GM19324 (cell line): Measurements from ENCODE around the gene SLC25A13.

Experiments used
- ATAC-seq: cut with Tn5 transposase; IDR thresholded peaks from one replicate; pipeline ENCODE4 v1.9.1; 2021; ENCODE audit warnings: mild to moderate bottlenecking, moderate library complexity; ENCODE audit not compliant: unreplicated experiment, low FRiP score

SLC25A13 gene

DNA sequence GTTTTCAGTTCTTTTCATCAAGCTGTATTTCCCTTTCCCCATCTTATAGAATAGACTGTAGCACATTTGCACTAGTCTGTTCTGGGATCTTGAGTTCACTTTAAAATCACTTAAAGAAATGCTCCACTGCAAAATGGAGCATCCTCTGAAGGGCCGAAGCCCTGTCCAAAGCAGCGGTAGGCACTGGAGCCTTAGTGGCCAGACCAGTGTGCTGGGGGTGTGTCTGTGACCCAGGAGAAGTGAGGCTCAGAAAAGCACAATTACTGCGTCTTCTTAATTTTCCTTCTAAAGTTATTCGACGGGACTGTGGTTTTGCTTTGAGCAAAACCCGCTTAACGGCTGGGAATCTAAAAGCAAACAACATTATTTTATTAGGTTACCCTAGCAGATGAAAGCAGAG is 205.7 kb downstream of the SLC25A13 start:
- ATAC-seq: no peak

- ATAC-seq: no peak
Observed at GRCh38 chr7:96114190-96114589, 207.7 kb downstream of the SLC25A13 start.

GRCh38 chr7:96111405-96111804 is 210.5 kb downstream of the SLC25A13 start:
- ATAC-seq: no peak

DNA sequence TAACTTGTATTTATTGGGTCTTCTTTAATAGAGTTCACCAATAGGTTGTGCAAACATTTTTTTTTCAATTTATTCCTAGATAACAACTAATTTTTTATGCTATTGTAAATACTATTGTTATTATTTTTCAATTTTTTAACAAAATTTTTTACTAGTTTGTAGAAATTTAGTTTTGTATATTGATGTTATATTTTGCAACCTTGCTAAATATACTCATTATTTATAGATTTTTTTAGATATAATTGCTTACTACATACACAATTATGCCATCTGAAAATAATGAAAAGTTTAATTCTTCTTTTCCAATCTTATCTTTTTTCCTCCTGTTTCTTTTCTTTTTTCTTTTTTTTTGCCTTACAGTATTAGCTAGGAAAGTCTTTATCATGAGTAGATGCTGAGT is 216.9 kb downstream of the SLC25A13 start:
- ATAC-seq: no peak

- no peak for ATAC-seq
Observed at GRCh38 chr7:96102096-96102811, 219.6 kb downstream of the SLC25A13 start.

DNA sequence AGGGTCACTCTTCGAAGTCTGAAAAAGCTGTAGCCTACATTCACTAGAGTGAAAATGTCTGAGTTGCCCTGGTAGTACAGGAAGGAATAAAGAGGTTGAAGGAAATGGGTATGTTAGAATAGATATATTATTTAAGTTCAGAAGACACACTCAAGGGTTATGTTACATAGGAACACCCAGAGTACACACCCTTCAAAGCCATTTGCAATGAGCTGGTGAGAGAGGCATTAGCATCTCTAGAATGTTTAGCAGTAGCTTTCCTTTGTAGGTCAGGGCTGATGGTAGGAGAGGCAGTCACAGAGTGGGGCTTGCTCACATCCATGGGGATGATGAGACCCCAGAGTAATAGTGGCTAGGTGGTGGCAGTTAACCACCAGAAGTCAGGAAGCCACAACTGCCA is 221.2 kb downstream of the SLC25A13 start:
- no peak for ATAC-seq

GRCh38 chr7:96097835-96098234 is 224.1 kb downstream of the SLC25A13 start:
- ATAC-seq: no peak

DNA sequence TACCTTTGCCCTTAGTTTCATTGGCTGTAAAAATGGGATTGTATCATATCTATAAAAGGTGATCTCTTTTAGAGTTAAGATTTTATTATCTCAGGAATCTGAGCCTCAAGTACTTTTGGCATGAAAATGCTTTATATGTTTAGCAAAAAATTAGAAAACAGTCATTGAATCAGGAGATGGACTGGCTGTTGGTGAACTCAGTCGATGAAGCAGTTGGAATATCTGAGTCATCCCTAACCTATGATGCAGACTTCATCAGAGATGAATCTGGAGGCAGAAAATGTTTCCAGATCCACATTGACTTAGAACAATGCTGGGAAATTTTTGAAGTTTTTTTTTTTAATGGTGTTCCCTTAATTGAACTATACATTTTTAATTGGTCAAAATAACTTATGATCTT is 228.5 kb downstream of the SLC25A13 start:
- ATAC-seq: no peak

DNA sequence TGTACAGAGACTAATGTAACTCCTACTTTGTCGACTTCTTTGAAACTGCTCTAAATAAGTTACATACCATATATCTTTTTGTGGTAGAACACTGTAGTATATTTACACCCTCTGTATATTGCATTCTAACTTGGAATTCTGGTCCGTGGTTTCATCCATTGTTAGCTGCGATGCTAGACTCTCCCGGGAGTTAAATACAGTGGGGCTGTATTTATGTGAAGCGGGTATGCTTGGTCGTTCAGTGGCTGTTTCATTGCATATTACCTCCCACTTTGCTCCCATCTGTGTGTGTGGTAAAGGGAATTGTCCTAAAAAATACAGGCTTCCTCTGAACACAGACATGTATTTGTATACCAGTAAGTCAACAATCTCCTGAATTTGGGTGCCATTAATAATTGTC is 231.1 kb downstream of the SLC25A13 start:
- no peak for ATAC-seq

DNA sequence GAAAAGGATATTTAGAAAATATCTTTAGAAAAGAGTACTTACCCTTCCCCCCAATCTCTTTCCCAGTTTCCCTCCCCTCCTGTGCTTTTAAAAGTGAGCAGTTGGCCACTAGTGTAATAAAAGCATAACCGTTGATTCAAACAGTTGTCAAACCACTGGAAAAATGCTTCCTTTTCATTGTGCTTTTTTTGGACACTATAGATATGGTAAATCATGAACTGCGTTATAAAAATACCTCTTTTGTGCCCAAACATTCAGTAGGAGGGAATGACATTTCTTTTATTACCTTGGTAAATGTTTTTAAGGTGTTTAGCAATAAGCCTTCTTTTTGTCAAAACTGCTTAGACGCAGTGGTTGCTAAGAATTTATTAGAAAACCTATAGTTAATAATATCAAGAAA is 232.4 kb downstream of the SLC25A13 start:
- no peak for ATAC-seq

DNA sequence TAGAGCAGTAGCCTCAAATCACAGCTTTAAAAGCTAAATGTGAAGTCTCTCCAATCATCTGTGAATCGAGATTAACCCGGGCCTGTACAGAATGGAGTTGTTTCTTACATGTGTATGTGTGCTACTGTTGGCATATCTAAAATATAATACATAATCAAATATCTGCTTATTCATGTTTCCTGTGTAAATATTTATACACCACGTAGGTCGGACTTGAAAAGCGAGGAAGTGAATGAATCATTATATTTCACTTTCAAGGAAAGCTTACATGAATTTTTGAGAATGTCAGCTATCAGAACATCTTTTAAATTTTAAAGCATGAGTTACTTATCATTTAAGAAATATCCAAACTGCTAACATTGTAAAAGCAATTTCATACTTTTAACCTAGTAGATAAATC is 233.3 kb downstream of the SLC25A13 start:
- no peak for ATAC-seq

- ATAC-seq: no peak
Observed at GRCh38 chr7:96085953-96086352, 235.9 kb downstream of the SLC25A13 start.

DNA sequence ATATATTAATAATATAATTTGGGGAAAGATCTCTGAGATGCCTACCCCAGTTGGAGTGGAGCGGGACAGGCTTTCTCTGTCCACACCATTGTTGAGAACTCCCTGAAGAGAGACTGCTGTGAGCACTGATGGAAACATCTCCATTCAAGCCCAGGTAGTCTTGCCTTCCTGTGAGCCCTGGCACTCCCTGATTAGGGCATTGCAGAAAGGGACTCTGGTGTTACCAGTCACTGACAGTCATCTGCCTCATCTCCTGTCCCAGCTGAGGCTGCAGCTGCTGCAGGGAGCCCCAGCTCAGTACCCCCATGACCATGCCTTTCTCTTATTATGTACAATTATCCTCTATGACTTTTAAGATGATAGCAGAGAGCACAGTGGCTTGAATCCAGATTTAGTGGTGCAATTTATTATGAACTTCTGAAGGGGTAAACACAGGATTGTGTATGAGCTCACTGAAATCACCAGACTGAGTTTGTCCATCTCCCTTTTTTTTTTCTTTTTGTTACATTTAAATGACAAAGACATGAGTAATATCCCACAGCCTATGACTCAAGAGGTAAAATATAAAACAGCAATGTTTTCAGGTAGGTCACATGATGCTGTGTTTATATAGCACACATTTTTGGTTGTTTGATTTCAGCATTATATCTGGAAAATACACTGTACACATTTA is 236.9 kb downstream of the SLC25A13 start:
- no peak for ATAC-seq

GRCh38 chr7:96080027-96080426 is 241.9 kb downstream of the SLC25A13 start:
- no peak for ATAC-seq

- no peak for ATAC-seq
Observed at GRCh38 chr7:96076350-96076707, 245.6 kb downstream of the SLC25A13 start.

- ATAC-seq: peak; percentile 89
Observed at GRCh38 chr7:96075510-96076349, 246.2 kb downstream of the SLC25A13 start.

- no peak for ATAC-seq
Observed at GRCh38 chr7:96074871-96075270, 247.0 kb downstream of the SLC25A13 start.
